C4-2B (cell line): Measurements from ENCODE around the gene TIGAR.

Experiments used
- ZFX ChIP-seq: fragments of 450-650 bp; IDR thresholded peaks from 2 replicates; pipeline ENCODE4 v1.6.1; 2017
- TF ChIP-seq, protein P1 (sequence below): fragments of 450-650 bp; conservative IDR thresholded peaks from 2 replicates; pipeline ENCODE4 v1.5.1; 2017; ENCODE audit warnings: mild to moderate bottlenecking

DNA sequence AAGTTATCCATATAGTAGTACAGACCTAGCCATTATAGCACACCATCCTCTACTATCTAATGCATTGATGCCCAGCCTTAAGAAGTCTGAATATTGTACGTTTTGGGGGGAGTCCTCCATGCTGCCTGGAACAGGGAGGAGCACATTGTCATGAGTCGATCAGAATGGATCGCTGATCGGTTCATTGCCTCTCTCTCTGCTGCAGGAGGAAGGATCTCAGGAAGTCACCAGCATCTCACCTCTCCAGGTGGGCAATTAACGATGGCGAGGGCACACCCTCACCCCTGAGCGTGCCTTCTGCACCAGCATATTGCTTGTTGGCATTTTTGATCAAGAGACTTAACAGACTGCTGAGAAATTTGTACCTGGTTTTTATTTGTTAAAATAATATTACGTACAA lies 35.9 kb upstream of the TIGAR start:
- TF ChIP-seq, protein P1, sequence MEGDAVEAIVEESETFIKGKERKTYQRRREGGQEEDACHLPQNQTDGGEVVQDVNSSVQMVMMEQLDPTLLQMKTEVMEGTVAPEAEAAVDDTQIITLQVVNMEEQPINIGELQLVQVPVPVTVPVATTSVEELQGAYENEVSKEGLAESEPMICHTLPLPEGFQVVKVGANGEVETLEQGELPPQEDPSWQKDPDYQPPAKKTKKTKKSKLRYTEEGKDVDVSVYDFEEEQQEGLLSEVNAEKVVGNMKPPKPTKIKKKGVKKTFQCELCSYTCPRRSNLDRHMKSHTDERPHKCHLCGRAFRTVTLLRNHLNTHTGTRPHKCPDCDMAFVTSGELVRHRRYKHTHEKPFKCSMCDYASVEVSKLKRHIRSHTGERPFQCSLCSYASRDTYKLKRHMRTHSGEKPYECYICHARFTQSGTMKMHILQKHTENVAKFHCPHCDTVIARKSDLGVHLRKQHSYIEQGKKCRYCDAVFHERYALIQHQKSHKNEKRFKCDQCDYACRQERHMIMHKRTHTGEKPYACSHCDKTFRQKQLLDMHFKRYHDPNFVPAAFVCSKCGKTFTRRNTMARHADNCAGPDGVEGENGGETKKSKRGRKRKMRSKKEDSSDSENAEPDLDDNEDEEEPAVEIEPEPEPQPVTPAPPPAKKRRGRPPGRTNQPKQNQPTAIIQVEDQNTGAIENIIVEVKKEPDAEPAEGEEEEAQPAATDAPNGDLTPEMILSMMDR: no peak
- TF ChIP-seq ZFX: no peak
